ENCODE data around the gene ARHGAP10.

DNA sequence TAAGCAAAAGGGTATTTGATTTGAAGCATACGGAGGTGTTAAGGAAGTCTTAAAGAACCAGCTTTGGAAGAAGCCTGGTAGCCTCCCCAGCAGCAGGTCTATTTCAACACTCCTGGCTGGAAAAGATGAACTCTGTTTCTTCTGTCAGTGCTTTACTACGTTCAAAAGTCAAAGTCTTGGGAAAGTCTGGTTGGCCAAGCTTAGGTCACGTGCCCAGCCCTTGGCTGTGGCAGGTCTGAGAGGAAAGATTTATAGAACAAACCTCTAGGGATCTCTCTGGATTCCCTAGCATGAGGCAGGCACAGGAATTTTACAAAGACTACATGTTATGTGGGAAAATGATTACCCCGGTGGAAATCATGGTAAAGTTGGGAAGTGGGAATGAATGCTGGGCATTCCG is 8.6 kb upstream of the ARHGAP10 start:
- TF ChIP-seq, protein P1, sequence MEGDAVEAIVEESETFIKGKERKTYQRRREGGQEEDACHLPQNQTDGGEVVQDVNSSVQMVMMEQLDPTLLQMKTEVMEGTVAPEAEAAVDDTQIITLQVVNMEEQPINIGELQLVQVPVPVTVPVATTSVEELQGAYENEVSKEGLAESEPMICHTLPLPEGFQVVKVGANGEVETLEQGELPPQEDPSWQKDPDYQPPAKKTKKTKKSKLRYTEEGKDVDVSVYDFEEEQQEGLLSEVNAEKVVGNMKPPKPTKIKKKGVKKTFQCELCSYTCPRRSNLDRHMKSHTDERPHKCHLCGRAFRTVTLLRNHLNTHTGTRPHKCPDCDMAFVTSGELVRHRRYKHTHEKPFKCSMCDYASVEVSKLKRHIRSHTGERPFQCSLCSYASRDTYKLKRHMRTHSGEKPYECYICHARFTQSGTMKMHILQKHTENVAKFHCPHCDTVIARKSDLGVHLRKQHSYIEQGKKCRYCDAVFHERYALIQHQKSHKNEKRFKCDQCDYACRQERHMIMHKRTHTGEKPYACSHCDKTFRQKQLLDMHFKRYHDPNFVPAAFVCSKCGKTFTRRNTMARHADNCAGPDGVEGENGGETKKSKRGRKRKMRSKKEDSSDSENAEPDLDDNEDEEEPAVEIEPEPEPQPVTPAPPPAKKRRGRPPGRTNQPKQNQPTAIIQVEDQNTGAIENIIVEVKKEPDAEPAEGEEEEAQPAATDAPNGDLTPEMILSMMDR (IDR thresholded peaks at IDR 0.05) = no peak
- no peak for TF ChIP-seq POLR2A (IDR thresholded peaks at IDR 0.05)

All from esophagus squamous epithelium (tissue), 4 donors.